Measurements from ENCODE around the gene IL1R2.

GRCh38 chr2:101987832-101988231, 3.9 kb upstream of the IL1R2 start:
- TF ChIP-seq POLR2A (IDR thresholded peaks at IDR 0.05) = no peak
- TF ChIP-seq, protein P1, sequence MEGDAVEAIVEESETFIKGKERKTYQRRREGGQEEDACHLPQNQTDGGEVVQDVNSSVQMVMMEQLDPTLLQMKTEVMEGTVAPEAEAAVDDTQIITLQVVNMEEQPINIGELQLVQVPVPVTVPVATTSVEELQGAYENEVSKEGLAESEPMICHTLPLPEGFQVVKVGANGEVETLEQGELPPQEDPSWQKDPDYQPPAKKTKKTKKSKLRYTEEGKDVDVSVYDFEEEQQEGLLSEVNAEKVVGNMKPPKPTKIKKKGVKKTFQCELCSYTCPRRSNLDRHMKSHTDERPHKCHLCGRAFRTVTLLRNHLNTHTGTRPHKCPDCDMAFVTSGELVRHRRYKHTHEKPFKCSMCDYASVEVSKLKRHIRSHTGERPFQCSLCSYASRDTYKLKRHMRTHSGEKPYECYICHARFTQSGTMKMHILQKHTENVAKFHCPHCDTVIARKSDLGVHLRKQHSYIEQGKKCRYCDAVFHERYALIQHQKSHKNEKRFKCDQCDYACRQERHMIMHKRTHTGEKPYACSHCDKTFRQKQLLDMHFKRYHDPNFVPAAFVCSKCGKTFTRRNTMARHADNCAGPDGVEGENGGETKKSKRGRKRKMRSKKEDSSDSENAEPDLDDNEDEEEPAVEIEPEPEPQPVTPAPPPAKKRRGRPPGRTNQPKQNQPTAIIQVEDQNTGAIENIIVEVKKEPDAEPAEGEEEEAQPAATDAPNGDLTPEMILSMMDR (IDR thresholded peaks at IDR 0.05) = no peak
